Nephron progenitor cell (in vitro differentiated cells): ENCODE measurements around the gene PDZD2.
"Not testable (repeated sequence)": the region's sequence is repeated elsewhere in the genome, so short reads cannot be mapped to it uniquely, and the experiment has no call there.

Source experiments
- DNase-seq: peaks from one replicate; pipeline ENCODE4 v3.0.0; 2021
- H3K27ac Mint-ChIP-seq: 2 replicates; pipeline ENCODE4 v1.8.0; 2021; ENCODE audit warnings: mild to moderate bottlenecking, moderate library complexity, mixed read lengths
- H3K27me3 Mint-ChIP-seq: 2 replicates; pipeline ENCODE4 v1.8.0; 2021; ENCODE audit warnings: mild to moderate bottlenecking, low read depth, mixed read lengths; ENCODE audit not compliant: poor library complexity
- H3K36me3 Mint-ChIP-seq: 2 replicates; pipeline ENCODE4 v1.8.0; 2021; ENCODE audit warnings: low read depth, mixed read lengths
- H3K4me1 Mint-ChIP-seq: 2 replicates; pipeline ENCODE4 v1.8.0; 2021; ENCODE audit warnings: mixed read lengths
- H3K4me3 Mint-ChIP-seq: 2 replicates; pipeline ENCODE4 v1.8.0; 2021; ENCODE audit warnings: mild to moderate bottlenecking, moderate library complexity, mixed read lengths
- H3K9me3 Mint-ChIP-seq: 2 replicates; pipeline ENCODE4 v1.8.0; 2021; ENCODE audit warnings: mild to moderate bottlenecking, moderate library complexity, mixed read lengths
- CTCF ChIP-seq: fragments of 200-600 bp; sonication (generic); IDR thresholded peaks from 2 replicates; pipeline ENCODE4 v1.5.0; 2021; ENCODE audit warnings: antibody characterized with exemption

PDZD2 gene

DNA sequence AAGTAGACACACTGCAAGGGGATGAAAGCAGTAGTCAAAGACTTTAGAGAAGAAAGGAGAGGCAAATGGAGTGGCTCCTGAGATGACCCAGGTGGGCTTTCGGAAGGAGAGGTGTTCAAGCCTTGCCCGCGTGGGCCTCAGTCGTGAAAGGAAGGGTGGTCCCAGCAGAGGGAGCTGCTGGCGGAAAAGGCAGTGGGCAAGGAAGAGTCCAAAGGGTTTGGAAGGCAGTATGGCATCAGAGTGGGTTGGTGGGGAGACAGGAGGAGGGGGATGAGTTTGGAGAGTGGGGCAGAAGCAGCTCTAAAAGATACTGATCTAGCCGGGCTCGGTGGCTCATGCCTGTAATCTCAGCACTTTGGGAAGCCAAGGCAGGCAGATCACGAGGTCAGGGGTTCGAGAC, 369.8 kb downstream of the PDZD2 start:
- Mint-ChIP-seq H3K4me1 (peaks cover 17% of the 10 kb centered on the region), H3K27me3 (peaks cover 7% of the 10 kb centered on the region), H3K27ac (no peak overlapping the region), H3K9me3 (no peaks in the 10 kb centered on the region), H3K36me3 (no peaks in the 10 kb centered on the region), H3K4me3 (no peak overlapping the region)
- no peak for DNase-seq
- no peak for TF ChIP-seq CTCF

GRCh38 chr5:32013658-32014057, 374.7 kb downstream of the PDZD2 start:
- peaks cover 21% of the 10 kb centered on the region for H3K27me3 Mint-ChIP-seq
- no peak overlapping the region for H3K27ac Mint-ChIP-seq
- H3K36me3 Mint-ChIP-seq, result no peaks in the 10 kb centered on the region

GRCh38 chr5:32014096-32014745, 375.3 kb downstream of the PDZD2 start:
- Mint-ChIP-seq H3K27ac (no peak overlapping the region), H3K36me3 (no peaks in the 10 kb centered on the region), H3K9me3 (no peaks in the 10 kb centered on the region), H3K27me3 (peaks cover 21% of the 10 kb centered on the region), H3K4me1 (peaks cover 33% of the 10 kb centered on the region), H3K4me3 (no peak overlapping the region)
- DNase-seq, result no peak
- no peak for TF ChIP-seq CTCF

More at GRCh38 chr5:32013658-32014057, 374.7 kb downstream of the PDZD2 start:
- DNase-seq, result no peak
- TF ChIP-seq CTCF, result no peak
- H3K4me1 Mint-ChIP-seq, result peaks cover 30% of the 10 kb centered on the region
- no peak overlapping the region for H3K4me3 Mint-ChIP-seq
- no peaks in the 10 kb centered on the region for H3K9me3 Mint-ChIP-seq

GRCh38 chr5:32015262-32015661, 376.3 kb downstream of the PDZD2 start:
- H3K27me3 Mint-ChIP-seq, result peaks cover 20% of the 10 kb centered on the region
- not testable (repeated sequence) for H3K9me3 Mint-ChIP-seq, H3K27ac Mint-ChIP-seq, DNase-seq, H3K4me3 Mint-ChIP-seq, H3K36me3 Mint-ChIP-seq
- peaks cover 33% of the 10 kb centered on the region for H3K4me1 Mint-ChIP-seq

DNA sequence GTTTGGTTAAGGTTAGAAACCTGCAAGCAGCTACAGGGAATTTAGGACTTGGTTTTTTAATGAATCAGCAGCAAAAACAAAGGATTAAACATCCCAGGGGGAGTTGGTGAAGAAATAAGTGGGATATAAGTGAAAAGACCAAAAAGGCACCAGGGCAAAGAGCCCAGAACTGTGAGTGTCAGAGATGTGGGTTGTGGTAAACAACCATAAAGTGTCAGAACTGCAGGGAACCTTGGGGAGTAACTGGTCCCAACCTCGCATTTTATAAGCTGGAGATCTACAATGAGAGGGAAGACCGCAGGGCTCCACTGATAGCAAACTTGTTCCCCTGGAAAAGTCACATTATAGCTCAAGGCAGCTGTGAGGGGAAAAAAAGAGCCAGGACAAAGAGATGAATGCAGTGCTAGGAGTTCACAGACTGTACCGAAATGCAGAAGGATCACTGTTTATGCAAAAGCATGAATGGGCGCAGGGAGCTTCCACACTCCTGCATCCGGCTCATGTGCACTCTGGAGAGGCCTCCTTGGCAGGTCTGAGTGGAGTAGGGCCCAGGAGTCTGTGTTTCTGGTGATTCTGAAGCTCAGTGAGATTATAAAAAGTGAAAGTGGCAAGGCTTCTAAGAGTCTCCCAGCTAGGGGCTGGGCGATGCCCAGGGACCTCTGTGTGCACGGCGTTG, 378.9 kb downstream of the PDZD2 start:
- H3K27ac Mint-ChIP-seq, result no peak overlapping the region
- H3K9me3 Mint-ChIP-seq, result no peaks in the 10 kb centered on the region
- peaks cover 33% of the 10 kb centered on the region for H3K4me1 Mint-ChIP-seq
- no peak for DNase-seq
- peaks cover 19% of the 10 kb centered on the region for H3K27me3 Mint-ChIP-seq
- no peak overlapping the region for H3K4me3 Mint-ChIP-seq
- H3K36me3 Mint-ChIP-seq, result no peaks in the 10 kb centered on the region
- no peak for TF ChIP-seq CTCF

GRCh38 chr5:32018476-32019436, 379.8 kb downstream of the PDZD2 start:
- Mint-ChIP-seq H3K9me3 (no peaks in the 10 kb centered on the region), H3K4me1 (peaks cover 26% of the 10 kb centered on the region), H3K27ac (no peak overlapping the region), H3K36me3 (no peaks in the 10 kb centered on the region), H3K4me3 (no peak overlapping the region), H3K27me3 (peaks cover 14% of the 10 kb centered on the region)
- no peak for TF ChIP-seq CTCF
- DNase-seq, result no peak
